Astrocyte (in vitro differentiated cells and primary cell): ENCODE measurements around the gene RUVBL1.

Experiments used
- CTCF ChIP-seq: IDR thresholded peaks from 2 replicates; pipeline ENCODE4 v1.5.1; 2011; ENCODE audit warnings: low read depth, mild to moderate bottlenecking, inconsistent platforms, low read length, moderate library complexity; ENCODE audit not compliant: insufficient read depth
- EZH2 ChIP-seq: IDR thresholded peaks from 2 replicates; pipeline ENCODE4 v1.6.1; 2012; ENCODE audit warnings: mild to moderate bottlenecking, low read length, inconsistent platforms; ENCODE audit not compliant: insufficient read depth

GRCh38 chr3:128041344-128041743 lies 82.3 kb downstream of the RUVBL1 start:
- TF ChIP-seq CTCF (no peak), EZH2 (no peak)
